Osteocyte (in vitro differentiated cells): ENCODE results near the gene EMID1. TPM values are rescaled to one million over a fixed set of nuclear protein-coding genes. Genes with fewer than 3 reads are reported as not detected.
"Not testable (repeated sequence)": the region's sequence is repeated elsewhere in the genome, so short reads cannot be mapped to it uniquely, and the experiment has no call there.

Experiments
- DNase-seq: peaks from one replicate; pipeline ENCODE4 v3.0.0; 2021; ENCODE audit warnings: mixed read lengths; ENCODE audit not compliant: unreplicated experiment; ENCODE audit errors: extremely low spot score
- H3K27ac Mint-ChIP-seq: one replicate; pipeline ENCODE4 v1.8.0; 2021; ENCODE audit warnings: mild to moderate bottlenecking, mixed read lengths; ENCODE audit not compliant: unreplicated experiment
- H3K27me3 Mint-ChIP-seq: one replicate; pipeline ENCODE4 v1.8.0; 2021; ENCODE audit warnings: mixed read lengths; ENCODE audit not compliant: unreplicated experiment
- H3K36me3 Mint-ChIP-seq: one replicate; pipeline ENCODE4 v1.8.0; 2021; ENCODE audit warnings: mixed read lengths; ENCODE audit not compliant: unreplicated experiment
- H3K4me1 Mint-ChIP-seq: one replicate; pipeline ENCODE4 v1.8.0; 2021; ENCODE audit warnings: mixed read lengths; ENCODE audit not compliant: unreplicated experiment
- H3K4me3 Mint-ChIP-seq: one replicate; pipeline ENCODE4 v1.8.0; 2021; ENCODE audit warnings: mild to moderate bottlenecking, moderate library complexity, mixed read lengths; ENCODE audit not compliant: unreplicated experiment
- H3K9me3 Mint-ChIP-seq: one replicate; pipeline ENCODE4 v1.8.0; 2021; ENCODE audit warnings: mixed read lengths; ENCODE audit not compliant: unreplicated experiment
- total RNA-seq: library from RNA; stranded (reverse); gene quantifications from 2 replicates; pipeline ENCODE4 v1.2.1, GENCODE V29; 2021
- TF ChIP-seq, protein P1 (sequence below): fragments of 200-600 bp; sonication (generic); IDR thresholded peaks from 2 replicates; pipeline ENCODE4 v1.5.0; 2021; ENCODE audit warnings: antibody characterized with exemption, mild to moderate bottlenecking, moderate library complexity

Gene EMID1
- total RNA-seq, 1 donor from 2014 or later: 0.51 TPM

DNA sequence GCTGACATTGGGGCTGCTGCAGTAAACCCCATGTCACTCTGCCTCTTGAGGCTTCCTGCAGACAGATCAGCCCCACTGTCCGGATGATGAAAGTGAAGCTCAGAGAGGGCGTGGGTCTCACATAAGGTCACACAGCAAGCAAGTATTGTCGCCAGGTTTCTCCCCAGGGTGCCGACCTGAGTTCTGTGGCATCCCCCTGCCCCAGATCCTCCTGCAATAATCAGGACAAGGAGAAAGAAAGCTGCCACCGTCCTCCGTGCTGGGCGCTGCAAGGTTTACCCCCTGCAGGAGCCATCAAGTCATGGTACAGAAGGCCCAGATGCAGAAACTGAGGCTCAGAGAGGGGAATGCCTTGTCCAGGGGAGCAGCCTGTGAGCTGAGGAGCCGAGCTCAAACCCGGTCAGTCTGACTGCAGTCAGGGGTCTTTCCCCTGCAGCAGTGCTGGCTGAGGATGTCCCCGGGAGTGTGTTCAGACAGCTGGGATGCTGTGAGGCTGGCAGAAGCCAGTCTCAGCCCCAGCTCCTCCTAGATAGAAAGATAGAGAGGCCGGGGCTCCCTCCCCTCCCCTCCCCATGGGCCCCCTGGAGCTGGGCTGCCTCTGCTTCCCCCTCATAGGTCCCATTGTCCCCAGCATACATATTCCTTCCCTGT is 13.2 kb downstream of the EMID1 start:
- Mint-ChIP-seq H3K27ac (no peak overlapping the region), H3K27me3 (peaks cover 9% of the 10 kb centered on the region), H3K36me3 (no peaks in the 10 kb centered on the region), H3K4me1 (no peaks in the 10 kb centered on the region), H3K9me3 (no peaks in the 10 kb centered on the region), H3K4me3 (no peak overlapping the region)
- TF ChIP-seq, protein P1, sequence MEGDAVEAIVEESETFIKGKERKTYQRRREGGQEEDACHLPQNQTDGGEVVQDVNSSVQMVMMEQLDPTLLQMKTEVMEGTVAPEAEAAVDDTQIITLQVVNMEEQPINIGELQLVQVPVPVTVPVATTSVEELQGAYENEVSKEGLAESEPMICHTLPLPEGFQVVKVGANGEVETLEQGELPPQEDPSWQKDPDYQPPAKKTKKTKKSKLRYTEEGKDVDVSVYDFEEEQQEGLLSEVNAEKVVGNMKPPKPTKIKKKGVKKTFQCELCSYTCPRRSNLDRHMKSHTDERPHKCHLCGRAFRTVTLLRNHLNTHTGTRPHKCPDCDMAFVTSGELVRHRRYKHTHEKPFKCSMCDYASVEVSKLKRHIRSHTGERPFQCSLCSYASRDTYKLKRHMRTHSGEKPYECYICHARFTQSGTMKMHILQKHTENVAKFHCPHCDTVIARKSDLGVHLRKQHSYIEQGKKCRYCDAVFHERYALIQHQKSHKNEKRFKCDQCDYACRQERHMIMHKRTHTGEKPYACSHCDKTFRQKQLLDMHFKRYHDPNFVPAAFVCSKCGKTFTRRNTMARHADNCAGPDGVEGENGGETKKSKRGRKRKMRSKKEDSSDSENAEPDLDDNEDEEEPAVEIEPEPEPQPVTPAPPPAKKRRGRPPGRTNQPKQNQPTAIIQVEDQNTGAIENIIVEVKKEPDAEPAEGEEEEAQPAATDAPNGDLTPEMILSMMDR: no peak
- no peak for DNase-seq

DNA sequence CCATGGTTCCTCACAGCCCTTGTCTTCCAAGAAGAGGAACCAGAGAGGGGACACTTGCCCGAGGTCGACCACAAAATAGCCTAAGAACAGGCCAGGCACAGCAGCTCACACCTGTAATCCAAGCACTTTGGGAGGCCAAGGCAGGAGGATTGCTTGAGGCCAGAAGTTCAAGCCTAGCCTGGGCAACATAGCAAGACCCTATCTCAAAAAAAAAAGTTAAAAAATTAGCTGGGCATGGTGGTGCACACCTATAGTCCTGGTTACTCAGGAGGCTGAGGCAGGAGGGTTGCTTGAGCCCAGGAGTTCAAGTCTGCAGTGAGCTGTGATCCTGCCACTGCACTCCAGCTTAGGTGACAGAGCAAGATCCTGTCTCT is 13.7 kb downstream of the EMID1 start:
- not testable (repeated sequence) for H3K9me3 Mint-ChIP-seq, H3K27me3 Mint-ChIP-seq, H3K36me3 Mint-ChIP-seq, H3K4me3 Mint-ChIP-seq, H3K4me1 Mint-ChIP-seq, DNase-seq, H3K27ac Mint-ChIP-seq

DNA sequence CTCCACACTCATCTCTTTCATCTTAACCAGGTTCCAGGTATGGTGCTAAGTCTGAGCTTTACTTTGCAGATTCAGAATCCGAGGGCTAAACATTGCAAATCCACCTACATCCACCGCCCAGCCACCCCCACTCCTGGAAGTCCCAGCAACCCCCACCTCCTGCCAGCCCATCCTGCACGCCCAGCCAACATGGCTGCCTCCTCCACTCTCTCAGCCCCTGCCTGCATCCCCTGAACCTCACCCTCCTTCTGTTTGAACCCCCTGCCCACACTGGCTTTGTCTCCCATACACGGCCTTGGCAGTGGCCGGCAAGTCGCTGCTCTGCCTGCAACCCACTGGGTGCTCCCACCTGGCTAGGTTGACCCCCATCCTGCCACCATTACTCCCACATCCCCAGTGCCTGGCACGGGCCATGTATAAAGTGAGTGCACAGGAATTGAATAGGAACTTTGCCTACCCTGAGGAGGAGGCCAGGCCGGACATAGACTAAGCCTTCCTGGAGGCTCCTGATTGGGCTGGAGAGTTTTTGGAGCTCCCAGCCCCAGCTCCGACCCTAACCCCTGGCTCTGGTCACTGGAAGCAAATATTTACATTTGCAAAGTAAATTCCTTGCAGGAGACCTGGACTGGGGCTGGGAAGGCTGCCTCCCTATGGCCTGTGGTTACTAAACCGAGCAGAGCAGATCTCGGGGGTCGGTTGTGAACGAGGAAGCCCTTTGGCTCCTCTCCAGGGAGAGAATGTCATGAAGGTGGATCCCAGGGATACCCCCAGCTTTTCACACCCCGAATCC is 14.4 kb downstream of the EMID1 start:
- no peak overlapping the region for H3K4me3 Mint-ChIP-seq

DNA sequence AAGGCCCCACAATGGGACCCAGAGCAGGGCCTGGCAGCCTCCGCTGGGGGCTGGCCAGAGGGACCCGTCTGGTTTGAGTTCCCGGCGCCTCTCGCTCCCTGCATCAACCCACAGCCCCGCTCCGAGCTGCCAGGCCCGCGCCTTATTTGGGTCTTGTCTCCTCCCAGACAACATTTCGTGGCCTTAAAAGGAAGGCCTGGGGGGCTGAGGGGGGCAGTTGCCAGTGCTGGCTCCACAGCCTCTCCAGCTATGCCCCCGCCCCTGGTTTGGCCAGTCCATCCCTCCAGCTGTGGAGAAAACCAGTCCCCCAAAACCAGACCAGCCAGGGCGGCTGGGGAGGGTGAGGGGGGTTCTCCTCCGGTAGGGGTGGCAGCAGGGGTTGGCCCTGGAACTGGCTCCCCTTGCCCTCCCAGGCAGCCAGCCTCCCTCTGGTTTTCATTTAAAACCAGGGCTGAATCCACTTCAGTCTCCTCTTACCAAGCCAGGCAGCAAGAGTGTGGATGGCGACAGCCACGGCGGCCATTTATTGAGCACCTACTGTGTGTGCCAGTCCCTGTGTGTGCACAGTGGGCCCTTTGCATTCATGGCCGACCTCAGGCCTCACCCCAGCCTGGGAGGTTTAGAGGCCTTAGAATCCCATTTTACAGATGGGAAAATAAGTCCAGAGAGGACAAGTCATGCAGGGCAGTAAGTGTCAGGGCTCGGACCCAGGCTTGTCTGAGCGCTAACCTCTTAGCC is 18.6 kb downstream of the EMID1 start:
- TF ChIP-seq, protein P1: no peak
- H3K36me3 Mint-ChIP-seq: no peaks in the 10 kb centered on the region
- no peak for DNase-seq
- peaks cover 8% of the 10 kb centered on the region for H3K4me1 Mint-ChIP-seq
- H3K27ac Mint-ChIP-seq: no peak overlapping the region
- no peak overlapping the region for H3K4me3 Mint-ChIP-seq
- H3K27me3 Mint-ChIP-seq: no peaks in the 10 kb centered on the region
- no peaks in the 10 kb centered on the region for H3K9me3 Mint-ChIP-seq

More for the DNA sequence above, 14.4 kb downstream of the EMID1 start:
- H3K27ac Mint-ChIP-seq: no peak overlapping the region
- no peaks in the 10 kb centered on the region for H3K4me1 Mint-ChIP-seq
- TF ChIP-seq, protein P1: no peak
- H3K9me3 Mint-ChIP-seq: no peaks in the 10 kb centered on the region
- no peak for DNase-seq
- no peaks in the 10 kb centered on the region for H3K36me3 Mint-ChIP-seq
- peaks cover 4% of the 10 kb centered on the region for H3K27me3 Mint-ChIP-seq

DNA sequence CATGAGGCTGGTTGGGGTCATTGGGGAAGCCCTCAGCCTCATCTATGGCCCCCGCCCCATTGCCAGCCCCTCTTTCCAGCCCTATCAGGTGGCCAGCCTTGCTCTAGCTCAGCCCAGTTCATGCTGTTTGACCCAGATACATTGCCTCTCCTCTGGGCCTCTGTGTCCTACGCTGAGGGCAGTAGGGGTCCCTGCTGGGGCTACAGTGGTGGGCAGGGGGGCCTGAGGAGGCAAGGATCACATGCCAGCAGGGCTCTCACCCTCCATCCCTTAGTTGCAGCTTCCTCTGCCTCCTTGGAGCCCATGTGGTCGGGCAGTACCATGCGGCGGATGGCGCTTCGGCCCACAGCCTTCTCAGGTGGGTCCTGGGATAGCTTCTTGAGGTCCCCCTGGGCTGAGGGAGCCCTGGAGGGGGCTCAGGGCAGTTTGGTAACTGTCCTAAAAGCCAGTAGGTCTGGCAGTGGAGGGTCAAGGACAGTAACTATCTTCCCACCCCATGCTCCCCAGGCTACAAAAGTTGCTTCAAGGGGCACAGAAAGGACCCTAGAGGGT is 19.2 kb downstream of the EMID1 start:
- TF ChIP-seq, protein P1: no peak
- Mint-ChIP-seq H3K27ac (no peak overlapping the region), H3K9me3 (no peaks in the 10 kb centered on the region), H3K36me3 (no peaks in the 10 kb centered on the region), H3K4me1 (peaks cover 8% of the 10 kb centered on the region), H3K4me3 (no peak overlapping the region), H3K27me3 (no peaks in the 10 kb centered on the region)
- no peak for DNase-seq
